ENCODE results near the gene UBE4A.
"Not testable (repeated sequence)": the region's sequence is repeated elsewhere in the genome, so short reads cannot be mapped to it uniquely, and the experiment has no call there.

The UBE4A gene

GRCh38 chr11:118406599-118407166, 47.3 kb downstream of the UBE4A start:
- TF ChIP-seq CTCF (IDR thresholded peaks at IDR 0.05; ENCODE audit: extremely low read depth, insufficient read depth, missing control alignments) = no peak
- in situ Hi-C loops (cut with MboI; ENCODE audit: low pct_unique_long_range_greater_than_20kb, low sequenced_read_pairs, unreplicated experiment) = no loop called here
- no peak for DNase-seq (ENCODE audit: low spot score)

- peak; percentile 41 for DNase-seq (ENCODE audit: low spot score)
- no peak for TF ChIP-seq CTCF (IDR thresholded peaks at IDR 0.05; ENCODE audit: extremely low read depth, insufficient read depth, missing control alignments)
- in situ Hi-C loops (cut with MboI; ENCODE audit: low pct_unique_long_range_greater_than_20kb, low sequenced_read_pairs, unreplicated experiment) = no loop called here
These were observed 50.8 kb downstream of the UBE4A start for GRCh38 chr11:118410055-118410745.

GRCh38 chr11:118411530-118411929, 52.1 kb downstream of the UBE4A start:
- in situ Hi-C loops (cut with MboI; ENCODE audit: low pct_unique_long_range_greater_than_20kb, low sequenced_read_pairs, unreplicated experiment) = no loop called here
- no peak for DNase-seq (ENCODE audit: low spot score)
- TF ChIP-seq CTCF (IDR thresholded peaks at IDR 0.05; ENCODE audit: extremely low read depth, insufficient read depth, missing control alignments) = no peak

GRCh38 chr11:118412921-118413320, 53.5 kb downstream of the UBE4A start:
- TF ChIP-seq CTCF (IDR thresholded peaks at IDR 0.05; ENCODE audit: extremely low read depth, insufficient read depth, missing control alignments) = no peak
- in situ Hi-C loops (cut with MboI; ENCODE audit: low pct_unique_long_range_greater_than_20kb, low sequenced_read_pairs, unreplicated experiment) = no loop called here

GRCh38 chr11:118415062-118415738, 55.8 kb downstream of the UBE4A start:
- DNase-seq (ENCODE audit: low spot score) = no peak
- in situ Hi-C loops (cut with MboI; ENCODE audit: low pct_unique_long_range_greater_than_20kb, low sequenced_read_pairs, unreplicated experiment) = no loop called here

More at GRCh38 chr11:118412921-118413320, 53.5 kb downstream of the UBE4A start:
- DNase-seq (ENCODE audit: low spot score) = no peak

DNA sequence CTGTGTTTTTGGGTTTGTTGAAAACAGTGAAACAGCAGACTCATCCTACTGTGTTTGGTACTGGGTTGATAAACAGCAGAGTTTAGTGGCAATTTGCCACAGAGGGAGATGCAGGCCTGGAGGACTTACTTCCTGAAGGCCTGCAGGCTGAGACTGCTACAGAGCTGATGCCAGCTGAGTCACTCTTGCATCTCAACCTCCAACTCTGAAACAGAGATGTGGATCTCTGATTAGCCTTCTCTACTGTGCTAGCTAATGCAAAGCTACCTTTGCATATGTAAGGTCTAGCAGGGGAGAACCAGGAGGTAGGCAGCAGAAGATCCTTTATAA, 56.3 kb downstream of the UBE4A start:
- DNase-seq (ENCODE audit: low spot score) = no peak
- in situ Hi-C loops (cut with MboI; ENCODE audit: low pct_unique_long_range_greater_than_20kb, low sequenced_read_pairs, unreplicated experiment) = no loop called here

More at GRCh38 chr11:118415062-118415738, 55.8 kb downstream of the UBE4A start:
- TF ChIP-seq CTCF (IDR thresholded peaks at IDR 0.05; ENCODE audit: extremely low read depth, insufficient read depth, missing control alignments) = no peak

DNA sequence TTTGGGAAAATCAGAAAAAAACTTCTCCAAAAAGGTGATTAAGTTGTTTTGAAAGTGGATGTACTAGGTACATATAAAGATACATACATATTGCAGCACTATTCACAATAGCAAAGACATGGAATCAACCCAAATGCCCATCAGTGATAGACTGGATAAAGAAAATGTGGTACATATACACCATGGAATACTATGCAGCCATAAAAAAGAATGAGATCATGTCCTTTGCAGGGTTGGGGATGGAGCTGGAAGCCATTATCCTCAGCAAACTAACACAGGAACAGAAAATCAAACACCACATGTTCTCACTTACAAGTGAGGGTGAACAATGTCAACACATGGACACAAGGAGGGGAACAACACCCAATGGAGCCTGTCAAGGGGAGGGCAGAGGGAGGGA, 57.5 kb downstream of the UBE4A start:
- in situ Hi-C loops (cut with MboI; ENCODE audit: low pct_unique_long_range_greater_than_20kb, low sequenced_read_pairs, unreplicated experiment) = not testable (repeated sequence)

More for the DNA sequence above, 56.3 kb downstream of the UBE4A start:
- no peak for TF ChIP-seq CTCF (IDR thresholded peaks at IDR 0.05; ENCODE audit: extremely low read depth, insufficient read depth, missing control alignments)

More for the DNA sequence above, 57.5 kb downstream of the UBE4A start:
- DNase-seq (ENCODE audit: low spot score) = not testable (repeated sequence)
